Testis (tissue), 2 donors: Measurements from ENCODE around the gene CFAP47.

Experiments used
- CTCF ChIP-seq, 3 experiments: fragments of 450-650 bp in 2 of 3; fragments of 200-600 bp in 1 of 3; sonication (generic) in 1 of 3; IDR thresholded peaks; one replicate each; pipeline ENCODE4 v1.5.1; 2016 to 2019; ENCODE audit warnings: antibody characterized with exemption in 3 of 3, mild to moderate bottlenecking in 2 of 3, moderate library complexity in 1 of 3
- POLR2A ChIP-seq: fragments of 450-650 bp; IDR thresholded peaks from one replicate; pipeline ENCODE4 v1.6.1; 2017; ENCODE audit warnings: antibody characterized with exemption, mild to moderate bottlenecking, moderate library complexity

- TF ChIP-seq POLR2A (no peak), CTCF (IDR thresholded peaks at IDR 0.05) (no peak)
Measured at GRCh38 chrX:36019125-36019524, 99.6 kb downstream of the CFAP47 start.
